ENCODE data around the gene USP14. TPM values are rescaled to one million over a fixed set of nuclear protein-coding genes. Genes with fewer than 3 reads are reported as not detected.

The USP14 gene
- total and polyA plus RNA-seq, 2 donors (not counting 3 experiments of a cell fraction or from before 2014, with no cell fraction given), result 13.2 to 98.4 TPM

DNA sequence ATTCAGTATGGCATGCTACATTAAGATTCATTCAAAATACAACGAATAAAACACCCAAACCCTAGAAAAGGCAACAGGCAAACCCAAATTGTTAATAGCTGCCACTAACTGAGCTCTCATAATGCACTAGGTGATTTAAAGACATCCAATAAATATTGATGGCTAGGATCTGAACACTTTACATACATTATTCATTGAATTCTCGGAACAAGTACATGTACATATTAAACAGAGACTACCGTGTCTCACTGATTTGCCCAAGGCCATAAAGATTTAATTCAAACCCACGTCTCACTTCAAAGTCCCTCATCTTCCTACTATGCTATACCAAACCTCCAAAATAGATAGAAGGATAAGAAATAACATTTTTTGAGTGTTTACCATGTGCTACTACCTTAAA is 67.4 kb downstream of the USP14 start:
- no peak for FAIRE-seq
- CTCF ChIA-PET, result no interaction called here
- Histone ChIP-seq H2AFZ (ENCODE audit: low read depth, low read length) (no peak overlapping the region), H3K27me3 (ENCODE audit: control insufficient read depth in 2 of 2, insufficient read depth in 2 of 2, low read length in 2 of 2) (no peaks in the 10 kb centered on the region), H3K4me3 (replicated peaks in 1 of 3; ENCODE audit: insufficient read depth in 1 of 3, low read depth in 1 of 3, low read length in 3 of 3) (no peak overlapping the region), H3K36me3 (ENCODE audit: control insufficient read depth in 2 of 2, extremely low read depth in 1 of 2, insufficient read depth in 2 of 2, low read length in 2 of 2) (peaks cover 0 to 10% of the 10 kb centered on the region in 2 experiments), H4K20me1 (replicated peaks; ENCODE audit: control insufficient read depth, extremely low read depth, insufficient read depth, low read length) (no peaks in the 10 kb centered on the region), H3K9me1 (replicated peaks; ENCODE audit: control insufficient read depth, extremely low read depth, insufficient read depth, low read length) (no peaks in the 10 kb centered on the region), H3K27ac (ENCODE audit: insufficient read depth, low read depth, low read length) (no peak overlapping the region), H3K9ac (replicated peaks; ENCODE audit: extremely low read depth, insufficient read depth, low read length) (no peak overlapping the region), H3K4me1 (ENCODE audit: control insufficient read depth, extremely low read depth, insufficient read depth, low read length) (no peaks in the 10 kb centered on the region), H3K79me2 (ENCODE audit: control insufficient read depth, insufficient read depth, low read length) (no peaks in the 10 kb centered on the region), H3K9me3 (replicated peaks; ENCODE audit: control insufficient read depth, insufficient read depth, low read length) (no peaks in the 10 kb centered on the region), H3K4me2 (ENCODE audit: insufficient read depth, low read length) (no peak overlapping the region)
- TF ChIP-seq JUN (IDR thresholded peaks at IDR 0.05; ENCODE audit: borderline replicate concordance, insufficient read depth, insufficient read length, low read depth) (no peak), MAX (IDR thresholded peaks at IDR 0.05; ENCODE audit: insufficient read depth, insufficient read length) (no peak), GATA2 (IDR thresholded peaks at IDR 0.05; ENCODE audit: insufficient read depth, insufficient read length, low read depth, low read length) (no peak), CTCF (IDR thresholded peaks at IDR 0.05; ENCODE audit: extremely low read depth in 1 of 2, insufficient read depth in 1 of 2, low read depth in 1 of 2, low read length in 2 of 2) (no peak), POLR2A (IDR thresholded peaks at IDR 0.05; ENCODE audit: low read depth, low read length) (no peak), POLR2AphosphoS5 (IDR thresholded peaks at IDR 0.05; ENCODE audit: insufficient read depth, low read depth, low read length) (no peak), FOS (IDR thresholded peaks at IDR 0.05; ENCODE audit: borderline replicate concordance, insufficient read depth, low read length) (no peak), EZH2 (IDR thresholded peaks at IDR 0.05; ENCODE audit: borderline replicate concordance, low read depth, low read length, severe bottlenecking) (no peak), MYC (IDR thresholded peaks at IDR 0.05; ENCODE audit: low read depth, low read length) (no peak)
- BruUV-seq (replicated peaks), result no TSS peak
- no peak for DNase-seq (ENCODE audit: low read depth, low spot score)
- POLR2A ChIA-PET, result no interaction called here
- intact Hi-C loops (cut with micrococcal nuclease), result no loop called here
- dilution Hi-C loops (cut with MboI; ENCODE audit: extremely low pct_ligation_motif_present, low sequenced_read_pairs), result no loop called here
